Parathyroid adenoma (tissue), 2 donors: ENCODE measurements around the gene BIRC2.

Source experiments
- H2AFZ ChIP-seq: fragments of 300-600 bp; sonication (generic); one replicate; pipeline ENCODE4 v1.7.0; 2017; ENCODE audit warnings: antibody characterized with exemption, mild to moderate bottlenecking
- H3K27ac ChIP-seq: fragments of 300-600 bp; sonication (generic); one replicate; pipeline ENCODE4 v1.7.0; 2017
- H3K27me3 ChIP-seq: fragments of 300-600 bp; sonication (generic); one replicate; pipeline ENCODE4 v1.7.0; 2017; ENCODE audit warnings: low read length; ENCODE audit not compliant: control insufficient read depth, insufficient read depth
- H3K36me3 ChIP-seq: fragments of 300-600 bp; sonication (generic); one replicate; pipeline ENCODE4 v1.7.0; 2017; ENCODE audit warnings: low read length; ENCODE audit not compliant: control insufficient read depth, insufficient read depth
- H3K4me1 ChIP-seq: fragments of 300-600 bp; sonication (generic); one replicate; pipeline ENCODE4 v1.7.0; 2017; ENCODE audit warnings: control low read depth
- H3K4me2 ChIP-seq: fragments of 300-600 bp; sonication (generic); one replicate; pipeline ENCODE4 v1.7.0; 2017; ENCODE audit warnings: low read length
- H3K4me3 ChIP-seq: fragments of 300-600 bp; sonication (generic); one replicate; pipeline ENCODE4 v1.7.0; 2017; ENCODE audit warnings: low read depth, low read length
- H3K79me2 ChIP-seq: fragments of 300-600 bp; sonication (generic); one replicate; pipeline ENCODE4 v1.7.0; 2017; ENCODE audit warnings: control low read depth
- H3K9ac ChIP-seq: fragments of 300-600 bp; sonication (generic); one replicate; pipeline ENCODE4 v1.7.0; 2017; ENCODE audit warnings: mild to moderate bottlenecking
- H3K9me3 ChIP-seq: fragments of 300-600 bp; sonication (generic); one replicate; pipeline ENCODE4 v1.7.0; 2017; ENCODE audit warnings: low read length; ENCODE audit not compliant: control insufficient read depth
- CTCF ChIP-seq: fragments of 300-600 bp; sonication (generic); IDR thresholded peaks from one replicate; pipeline ENCODE4 v1.7.0; 2017; ENCODE audit warnings: antibody characterized with exemption, mild to moderate bottlenecking
- donor health status: primary hyperparathyroidism.

The BIRC2 gene

GRCh38 chr11:102378818-102379217 is 31.8 kb downstream of the BIRC2 start:
- H3K9me3 ChIP-seq, result no peaks in the 10 kb centered on the region
- H3K4me1 ChIP-seq, result no peaks in the 10 kb centered on the region
- no peak overlapping the region for H3K27ac ChIP-seq
- TF ChIP-seq CTCF, result no peak
- no peak overlapping the region for H3K4me2 ChIP-seq
- no peak overlapping the region for H3K9ac ChIP-seq
- H3K79me2 ChIP-seq, result peaks cover 3% of the 10 kb centered on the region
- H3K4me3 ChIP-seq, result no peak overlapping the region
- no peak overlapping the region for H2AFZ ChIP-seq
- H3K27me3 ChIP-seq, result no peaks in the 10 kb centered on the region
- H3K36me3 ChIP-seq, result no peaks in the 10 kb centered on the region

- no peaks in the 10 kb centered on the region for H3K27me3 ChIP-seq
- H3K79me2 ChIP-seq, result no peaks in the 10 kb centered on the region
- no peak overlapping the region for H2AFZ ChIP-seq
- no peaks in the 10 kb centered on the region for H3K4me1 ChIP-seq
- no peaks in the 10 kb centered on the region for H3K9me3 ChIP-seq
- H3K27ac ChIP-seq, result no peak overlapping the region
- no peaks in the 10 kb centered on the region for H3K36me3 ChIP-seq
- H3K4me3 ChIP-seq, result no peak overlapping the region
- H3K4me2 ChIP-seq, result no peak overlapping the region
- no peak for TF ChIP-seq CTCF
- H3K9ac ChIP-seq, result no peak overlapping the region
These were observed 35.4 kb downstream of the BIRC2 start for GRCh38 chr11:102382384-102382783.

GRCh38 chr11:102383839-102384238 is 36.8 kb downstream of the BIRC2 start:
- no peak for TF ChIP-seq CTCF
- Histone ChIP-seq H3K4me1 (no peaks in the 10 kb centered on the region), H3K36me3 (no peaks in the 10 kb centered on the region), H3K79me2 (no peaks in the 10 kb centered on the region), H3K27me3 (no peaks in the 10 kb centered on the region), H3K4me2 (no peak overlapping the region), H2AFZ (no peak overlapping the region), H3K27ac (no peak overlapping the region), H3K9ac (no peak overlapping the region), H3K9me3 (no peaks in the 10 kb centered on the region), H3K4me3 (no peak overlapping the region)

- no peak overlapping the region for H2AFZ ChIP-seq
- no peak for TF ChIP-seq CTCF
- H3K9me3 ChIP-seq, result no peaks in the 10 kb centered on the region
- H3K27me3 ChIP-seq, result no peaks in the 10 kb centered on the region
- H3K27ac ChIP-seq, result no peak overlapping the region
- H3K4me3 ChIP-seq, result no peak overlapping the region
- no peaks in the 10 kb centered on the region for H3K79me2 ChIP-seq
- H3K4me2 ChIP-seq, result no peak overlapping the region
- H3K9ac ChIP-seq, result no peak overlapping the region
- H3K4me1 ChIP-seq, result no peaks in the 10 kb centered on the region
- H3K36me3 ChIP-seq, result no peaks in the 10 kb centered on the region
These were observed 37.5 kb downstream of the BIRC2 start for GRCh38 chr11:102384419-102385079.
